ENCODE results near the gene ZNF71.

Gene ZNF71

DNA sequence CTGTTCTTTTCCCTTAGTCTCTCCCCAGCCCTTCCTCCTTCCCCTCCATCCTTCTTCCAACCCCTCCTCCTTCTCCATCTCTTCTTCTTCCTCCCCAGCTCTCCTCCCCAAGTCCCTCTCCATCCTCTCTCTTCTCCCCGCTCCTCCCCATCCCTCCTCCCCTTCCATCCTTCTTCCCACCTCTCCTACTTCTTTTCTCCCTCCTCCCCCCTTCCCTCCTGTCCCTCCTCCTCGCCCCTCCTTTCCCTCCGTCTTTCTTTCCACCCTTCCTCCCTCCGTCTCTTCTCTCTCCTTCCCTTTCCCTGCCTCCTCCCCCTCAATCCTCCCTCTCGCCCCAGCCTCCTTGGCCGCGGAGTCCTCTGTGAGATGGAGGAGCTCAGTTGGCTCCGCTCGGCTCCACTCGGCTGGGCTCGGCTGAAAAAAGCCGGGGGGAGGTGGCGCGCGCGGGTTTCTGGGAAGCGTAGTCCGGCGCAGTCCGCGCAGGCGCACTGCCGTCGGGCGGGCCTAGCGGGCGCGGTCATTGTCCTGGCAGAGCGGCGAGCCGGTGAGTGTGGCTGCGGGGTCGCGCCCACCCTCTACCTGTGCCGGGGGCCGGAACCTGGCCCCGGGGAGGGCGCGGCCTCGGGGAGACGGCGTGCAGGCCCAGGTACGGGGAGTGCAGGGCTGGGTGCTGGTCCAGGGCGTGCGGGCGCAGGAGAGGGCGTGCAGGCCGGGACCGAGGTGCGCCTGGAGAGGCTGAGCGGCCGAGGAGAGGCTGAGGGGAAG lies at the start of gene ZNF71:
ZNF71 (plus strand) TSS at position 520 of the 765 bp plus-strand sequence. CDS start 6,257 bp downstream, outside the sequence.
- peak; percentile 66 to 80 for DNase-seq (ENCODE audit: low read depth in 2 of 2)

DNA sequence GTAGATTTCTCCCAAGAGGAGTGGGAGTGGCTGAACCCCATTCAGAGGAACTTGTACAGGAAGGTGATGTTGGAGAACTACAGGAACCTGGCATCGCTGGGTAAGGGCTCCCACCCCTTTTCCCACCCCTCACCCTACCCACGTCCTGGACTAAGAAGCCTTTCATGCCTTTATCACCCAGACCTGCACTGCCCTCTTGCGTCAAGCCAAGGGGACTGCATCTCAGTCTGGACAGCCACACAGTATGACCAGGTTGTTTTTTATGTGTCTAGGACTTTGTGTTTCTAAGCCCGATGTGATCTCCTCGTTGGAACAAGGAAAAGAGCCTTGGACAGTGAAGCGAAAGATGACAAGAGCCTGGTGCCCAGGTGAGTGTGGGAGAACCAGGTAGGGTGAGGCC lies 47.6 kb upstream of the ZNF71 start:
- DNase-seq (ENCODE audit: low read depth in 2 of 2): no peak

DNA sequence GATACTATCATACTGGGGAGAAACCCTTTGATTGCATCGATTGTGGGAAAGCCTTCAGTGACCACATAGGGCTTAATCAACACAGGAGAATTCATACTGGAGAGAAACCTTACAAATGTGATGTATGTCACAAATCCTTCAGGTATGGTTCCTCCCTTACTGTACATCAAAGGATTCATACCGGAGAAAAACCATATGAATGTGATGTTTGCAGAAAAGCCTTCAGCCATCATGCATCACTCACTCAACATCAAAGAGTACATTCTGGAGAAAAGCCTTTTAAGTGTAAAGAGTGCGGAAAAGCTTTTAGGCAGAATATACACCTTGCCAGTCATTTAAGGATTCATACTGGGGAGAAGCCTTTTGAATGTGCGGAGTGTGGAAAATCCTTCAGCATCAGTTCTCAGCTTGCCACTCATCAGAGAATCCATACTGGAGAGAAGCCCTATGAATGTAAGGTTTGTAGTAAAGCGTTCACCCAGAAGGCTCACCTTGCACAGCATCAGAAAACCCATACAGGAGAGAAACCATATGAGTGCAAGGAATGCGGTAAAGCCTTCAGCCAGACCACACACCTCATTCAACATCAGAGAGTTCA lies 40.7 kb upstream of the ZNF71 start:
- DNase-seq (ENCODE audit: low read depth in 2 of 2): no peak

DNA sequence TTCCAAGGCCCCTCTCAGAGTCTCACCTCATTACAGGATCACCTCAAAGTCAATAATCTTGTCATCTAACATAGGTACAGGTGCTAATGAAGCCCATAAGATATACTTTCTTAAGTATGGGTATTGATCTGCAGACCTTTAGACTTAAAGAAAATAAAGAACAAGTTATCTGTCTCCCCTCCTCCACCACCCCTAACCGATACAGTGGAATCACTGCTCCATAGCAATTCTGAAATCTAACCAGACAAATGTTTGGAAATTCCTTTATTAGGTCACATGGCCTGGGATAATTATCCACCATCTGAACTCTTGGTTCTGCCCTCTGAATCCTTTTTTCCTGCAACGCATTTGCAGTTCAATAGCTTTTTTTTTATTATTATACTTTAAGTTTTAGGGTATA lies 32.3 kb upstream of the ZNF71 start:
- no peak for DNase-seq (ENCODE audit: low read depth in 2 of 2)

DNA sequence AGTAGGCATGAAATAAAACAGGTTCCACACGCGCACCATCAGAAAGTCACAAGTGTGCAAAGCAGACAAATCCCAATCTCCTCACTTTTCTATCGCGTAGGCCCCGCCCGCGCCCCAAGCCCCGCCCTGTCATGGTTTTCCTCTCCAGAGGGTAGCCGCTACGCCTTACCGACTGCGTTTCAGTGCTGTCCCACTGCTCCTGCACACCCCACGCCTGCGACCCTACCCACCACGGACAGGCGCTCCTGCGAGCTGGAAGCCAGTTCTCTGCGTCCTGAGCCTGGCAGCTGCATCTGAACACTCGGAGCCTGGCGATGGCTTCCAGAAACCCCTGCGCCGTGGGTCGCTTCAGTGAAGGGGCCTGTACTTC lies 28.2 kb upstream of the ZNF71 start:
- DNase-seq (ENCODE audit: low read depth in 2 of 2): no peak

DNA sequence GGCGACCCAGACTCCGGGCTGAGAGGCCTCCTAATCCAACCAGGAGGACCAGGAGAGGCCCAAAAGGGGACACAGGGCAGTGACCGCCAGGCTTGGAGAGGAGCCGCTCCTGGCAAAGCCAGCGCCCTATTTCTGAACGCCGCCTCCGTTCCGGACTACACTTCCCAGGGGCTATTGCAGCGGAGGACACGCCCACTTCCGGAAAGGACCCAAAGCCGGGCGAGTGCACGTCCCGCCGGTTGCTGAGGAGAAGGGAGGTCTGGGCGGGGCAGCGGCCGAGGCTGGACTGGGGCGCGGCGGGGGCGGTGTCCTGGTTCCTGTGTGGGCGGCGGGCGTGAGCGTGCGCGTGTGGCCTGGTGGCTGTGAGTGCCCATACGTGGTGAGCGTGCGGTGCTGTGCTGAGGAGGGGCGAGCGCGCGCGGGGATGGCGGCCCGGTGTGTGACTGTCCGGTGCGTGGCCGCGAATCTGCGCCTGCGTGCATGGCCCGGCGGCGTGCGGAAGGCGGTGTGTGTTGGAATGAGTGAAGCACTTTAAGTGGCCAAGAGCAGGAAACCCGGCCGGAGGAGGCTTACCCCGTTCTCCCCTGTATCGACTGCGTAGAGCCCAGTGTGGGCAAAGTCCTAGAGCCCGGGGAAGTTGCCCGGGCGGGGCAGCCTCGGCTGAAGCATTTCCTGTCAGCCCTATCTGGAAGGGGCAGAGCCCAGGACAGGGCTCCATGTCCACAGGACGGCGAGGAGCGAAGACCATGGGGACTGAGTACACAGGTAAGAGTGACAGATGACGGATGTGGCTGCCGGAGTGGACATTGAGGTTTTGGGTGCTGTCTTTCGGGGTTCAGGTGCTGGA lies 27.6 kb upstream of the ZNF71 start, which contains the start of gene ZNF470:
ZNF470 (plus strand) TSS at position 195 of the 847 bp plus-strand sequence. CDS start 2,844 bp downstream, outside the sequence.
- peak; percentile 69 to 77 for DNase-seq (ENCODE audit: low read depth in 2 of 2)

DNA sequence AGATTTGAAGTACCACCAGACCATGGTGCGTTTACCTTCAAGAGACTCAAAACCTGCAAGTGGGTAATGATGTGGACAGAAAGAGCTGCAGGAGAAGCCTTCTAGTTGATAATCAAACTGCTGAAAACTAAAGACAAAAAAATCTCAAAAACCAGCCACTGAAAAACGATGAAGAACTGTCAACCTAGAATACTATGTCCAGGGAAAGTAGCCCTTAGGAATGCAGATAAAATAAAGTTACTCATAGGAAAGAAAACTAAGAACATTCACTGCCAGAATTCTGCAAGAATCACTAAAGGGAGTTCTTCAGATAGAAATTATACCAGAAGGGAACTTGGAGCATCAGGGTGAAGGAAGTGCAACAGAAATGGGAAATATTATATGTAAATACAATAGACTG lies 22.5 kb upstream of the ZNF71 start:
- no peak for DNase-seq (ENCODE audit: low read depth in 2 of 2)

DNA sequence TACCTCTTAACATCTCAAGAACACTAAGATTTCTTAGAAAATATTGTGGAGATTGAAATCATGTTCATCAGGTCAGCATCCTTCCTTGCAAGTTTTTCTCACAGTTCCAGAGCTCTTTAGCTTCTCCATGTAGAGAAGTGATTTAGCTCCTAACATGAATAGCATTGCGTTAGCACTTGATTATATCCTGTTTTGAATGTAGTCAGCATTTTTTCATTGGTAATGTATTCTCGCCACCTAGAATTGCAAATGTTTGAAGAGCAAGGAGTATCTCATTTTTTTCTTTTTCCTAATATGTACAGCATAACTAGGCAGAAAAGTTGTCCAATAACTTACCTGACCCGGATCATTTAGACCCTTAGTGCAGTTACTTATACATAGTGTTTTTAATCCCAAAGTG lies 21.2 kb upstream of the ZNF71 start:
- no peak for DNase-seq (ENCODE audit: low read depth in 2 of 2)

DNA sequence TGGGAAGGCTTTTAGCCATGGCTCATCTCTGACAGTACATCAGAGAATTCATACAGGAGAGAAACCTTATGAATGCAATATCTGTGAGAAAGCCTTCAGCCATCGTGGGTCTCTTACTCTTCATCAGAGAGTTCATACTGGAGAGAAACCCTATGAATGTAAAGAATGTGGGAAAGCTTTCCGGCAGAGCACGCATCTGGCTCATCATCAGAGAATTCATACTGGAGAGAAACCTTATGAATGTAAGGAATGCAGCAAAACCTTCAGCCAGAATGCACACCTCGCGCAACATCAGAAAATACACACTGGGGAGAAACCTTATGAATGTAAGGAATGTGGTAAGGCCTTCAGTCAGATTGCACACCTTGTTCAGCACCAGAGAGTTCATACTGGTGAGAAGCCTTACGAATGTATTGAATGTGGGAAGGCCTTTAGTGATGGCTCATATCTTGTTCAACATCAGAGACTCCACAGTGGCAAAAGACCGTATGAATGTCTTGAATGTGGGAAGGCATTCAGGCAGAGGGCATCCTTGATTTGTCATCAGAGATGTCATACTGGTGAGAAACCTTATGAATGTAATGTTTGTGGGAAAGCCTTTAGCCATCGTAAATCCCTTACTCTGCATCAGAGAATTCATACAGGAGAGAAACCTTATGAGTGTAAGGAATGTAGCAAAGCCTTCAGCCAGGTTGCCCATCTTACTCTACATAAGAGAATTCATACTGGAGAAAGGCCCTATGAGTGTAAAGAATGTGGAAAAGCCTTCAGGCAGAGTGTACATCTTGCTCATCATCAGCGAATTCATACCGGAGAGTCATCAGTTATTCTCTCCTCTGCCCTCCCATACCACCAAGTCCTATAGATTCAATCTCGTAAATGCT lies 17.1 kb upstream of the ZNF71 start:
- no peak for DNase-seq (ENCODE audit: low read depth in 2 of 2)

DNA sequence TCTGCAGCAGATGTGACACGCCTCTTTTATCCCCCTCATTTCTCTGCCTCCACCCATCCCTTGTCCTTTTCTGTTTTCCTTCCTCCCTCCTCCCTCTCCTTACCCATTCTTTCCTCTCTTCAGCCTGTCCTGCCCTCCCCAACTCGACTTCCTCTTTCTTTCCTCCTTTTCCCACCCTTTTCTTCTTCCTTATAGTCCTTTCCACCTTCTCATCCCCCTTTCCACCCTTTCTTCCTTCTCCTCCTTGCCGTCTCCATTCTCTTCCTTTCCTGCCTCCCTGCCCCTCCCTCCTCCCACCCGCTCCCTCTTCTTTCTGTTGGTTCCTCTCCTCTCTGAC lies 688 bp upstream of the ZNF71 start:
- DNase-seq (ENCODE audit: low read depth in 2 of 2): no peak

DNA sequence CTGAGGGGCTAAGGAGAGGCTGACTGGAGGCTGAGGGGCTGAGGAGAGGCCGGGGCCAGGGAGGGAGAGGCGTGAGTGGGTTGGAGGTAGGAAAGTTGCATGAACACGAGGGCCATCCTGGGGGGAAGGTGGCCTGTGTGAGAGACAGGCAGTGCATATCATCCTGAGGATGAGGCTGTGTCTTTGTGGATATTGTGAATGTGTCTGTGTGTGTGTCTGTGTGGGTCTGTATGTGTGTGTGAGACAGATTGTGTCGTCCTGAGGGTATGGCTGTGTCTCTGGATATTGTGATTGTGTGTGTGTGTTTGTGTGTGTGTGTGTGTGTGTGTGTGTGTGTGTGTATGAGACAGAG lies 422 bp downstream of the ZNF71 start:
- DNase-seq (ENCODE audit: low read depth in 2 of 2): no peak

DNA sequence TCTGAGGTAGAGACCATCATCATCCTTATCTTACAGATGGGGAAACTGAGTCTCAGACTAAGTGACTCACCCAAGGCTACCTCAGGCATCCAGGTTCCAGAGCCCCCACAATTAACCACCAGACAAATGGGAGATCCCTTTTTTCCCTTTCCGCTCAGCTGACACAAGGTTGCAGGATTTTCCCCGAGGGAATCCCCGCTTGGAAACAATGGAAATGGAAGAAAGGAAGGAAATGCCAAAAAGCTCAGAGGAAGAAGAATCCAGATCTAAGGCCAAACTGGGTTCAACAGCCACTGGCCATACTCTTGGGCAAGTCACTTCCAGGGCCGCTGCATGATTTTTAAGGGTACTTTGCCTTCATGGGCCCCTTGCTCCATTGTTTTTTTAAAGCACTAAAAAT lies 1.6 kb downstream of the ZNF71 start:
- DNase-seq (ENCODE audit: low read depth in 2 of 2): no peak

DNA sequence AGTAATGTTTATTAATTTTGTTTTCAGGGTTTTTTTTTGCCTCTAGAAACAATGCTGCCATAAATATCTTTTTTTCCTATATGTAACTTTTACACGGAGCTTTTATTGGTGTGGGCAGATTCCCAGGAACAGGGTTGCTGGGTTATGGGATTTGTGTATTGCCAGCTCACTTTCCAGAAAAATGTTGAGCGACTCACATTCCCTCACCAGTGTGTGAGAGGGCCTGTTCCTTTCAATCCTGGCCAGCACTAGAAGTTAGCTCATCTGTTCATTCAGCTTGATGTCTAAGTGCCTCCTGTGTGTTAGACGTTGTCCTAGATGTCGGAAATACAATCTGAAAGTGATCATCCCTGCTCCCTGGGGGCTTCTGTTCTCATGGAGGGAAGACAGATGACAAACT lies 2.6 kb downstream of the ZNF71 start:
- no peak for DNase-seq (ENCODE audit: low read depth in 2 of 2)

DNA sequence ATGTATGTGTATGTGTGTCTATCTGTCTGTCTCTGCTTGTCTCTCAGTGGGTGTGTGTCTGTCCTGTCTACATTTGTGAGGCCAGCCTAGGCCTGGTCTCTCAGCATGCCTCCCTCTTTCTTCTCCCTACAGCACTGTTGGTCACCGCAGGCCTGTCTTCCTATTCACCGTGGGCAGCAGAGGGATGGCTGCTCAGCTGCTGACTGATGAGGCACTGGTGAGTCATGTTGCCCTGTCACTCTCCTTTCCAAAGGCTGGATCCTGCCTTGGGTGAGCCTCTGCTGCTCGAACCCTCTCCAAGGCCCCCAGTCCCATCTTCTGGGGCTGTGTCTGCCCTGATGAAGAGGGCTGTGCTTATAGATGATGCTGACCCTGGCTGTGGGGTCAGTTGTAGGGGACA lies 6.3 kb downstream of the ZNF71 start:
- DNase-seq (ENCODE audit: low read depth in 2 of 2): no peak

DNA sequence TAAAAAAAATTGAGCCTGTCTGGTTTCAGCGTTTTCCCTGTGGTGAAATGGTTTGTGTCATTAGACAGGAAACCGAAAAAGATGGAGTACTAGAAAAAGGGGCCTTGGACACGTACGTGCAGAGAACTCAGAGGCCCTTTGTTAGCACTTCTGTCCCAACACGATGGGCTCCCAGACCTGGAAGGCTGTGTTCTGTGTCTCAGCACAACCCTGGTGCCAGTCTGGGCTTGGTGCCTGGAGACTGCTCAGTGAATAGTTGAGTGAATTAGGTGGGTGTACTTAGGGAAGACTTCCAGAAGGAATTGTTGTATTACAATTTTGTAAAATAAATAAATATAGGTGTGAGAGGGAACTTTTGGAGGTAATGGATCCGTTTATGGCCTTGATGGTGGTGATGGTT lies 8.7 kb downstream of the ZNF71 start:
- DNase-seq (ENCODE audit: low read depth in 2 of 2): no peak

DNA sequence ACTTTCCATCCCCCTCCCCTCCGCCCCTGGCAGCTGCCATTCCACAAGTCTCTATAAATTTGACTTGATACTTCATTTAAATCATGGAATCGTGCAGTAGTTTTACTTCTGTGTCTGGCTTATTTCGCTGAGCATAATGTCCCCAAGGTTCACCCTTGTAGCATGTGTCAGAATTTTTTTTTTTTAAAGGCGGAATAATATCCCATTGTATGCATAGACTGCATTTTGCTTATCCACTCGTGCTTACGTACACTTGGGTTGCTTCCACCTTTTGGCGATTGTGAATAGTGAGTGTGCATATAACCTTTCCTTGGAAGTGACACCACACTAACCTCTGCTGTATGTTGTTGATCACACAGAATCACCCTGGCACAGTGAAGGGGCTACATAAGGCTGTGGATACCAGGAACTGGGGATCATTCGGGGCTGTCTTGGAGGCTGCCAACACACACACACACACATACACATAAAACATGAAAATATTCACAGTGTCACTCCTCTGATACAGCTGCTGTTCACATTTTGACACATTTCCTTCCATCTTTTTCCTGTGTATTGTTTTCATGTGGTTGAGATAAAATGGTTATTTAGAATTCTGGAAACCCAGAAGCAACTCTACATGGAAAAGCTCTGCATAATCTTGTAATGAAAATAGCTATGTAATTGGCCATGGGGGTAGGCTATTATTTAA lies 13.3 kb downstream of the ZNF71 start:
- no peak for DNase-seq (ENCODE audit: low read depth in 2 of 2)

DNA sequence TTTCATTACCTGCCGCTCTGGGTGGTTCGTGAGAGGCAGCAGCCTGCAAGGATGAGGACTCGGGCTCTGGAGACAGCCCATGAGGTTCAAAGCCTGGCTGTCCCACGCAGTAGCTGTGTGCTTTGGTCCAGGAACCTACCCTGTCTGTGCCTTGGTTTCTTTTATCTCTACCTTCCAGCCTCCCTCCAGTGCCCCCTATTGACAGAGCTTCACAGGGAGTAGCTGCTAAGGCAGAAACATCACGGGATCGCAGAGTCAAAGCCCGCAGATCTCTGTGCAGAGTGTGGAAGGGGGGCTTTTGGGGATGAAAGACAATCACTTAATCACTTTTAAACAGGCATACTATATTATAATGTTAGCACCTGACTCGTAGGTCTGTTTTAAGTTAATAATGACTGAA lies 16.2 kb downstream of the ZNF71 start:
- DNase-seq (ENCODE audit: low read depth in 2 of 2): no peak

DNA sequence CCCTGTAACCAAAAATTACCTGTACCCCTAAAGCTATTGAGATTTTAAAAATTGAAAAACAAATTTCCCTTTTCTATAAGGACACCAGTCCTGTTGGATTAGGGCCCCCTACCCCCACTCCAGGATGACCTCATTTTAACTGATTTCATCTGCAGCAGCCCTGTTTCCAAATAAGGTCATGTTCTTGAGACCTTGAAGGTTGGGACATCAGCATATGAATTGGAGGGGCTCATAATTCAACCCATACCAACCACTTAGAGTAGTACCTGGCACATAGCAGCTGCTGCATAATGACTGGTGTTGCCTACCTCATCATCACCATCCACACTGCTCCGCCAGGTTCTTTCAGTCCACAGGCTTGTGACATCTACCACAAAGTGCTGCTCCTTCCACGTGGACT lies 17.6 kb downstream of the ZNF71 start:
- no peak for DNase-seq (ENCODE audit: low read depth in 2 of 2)

DNA sequence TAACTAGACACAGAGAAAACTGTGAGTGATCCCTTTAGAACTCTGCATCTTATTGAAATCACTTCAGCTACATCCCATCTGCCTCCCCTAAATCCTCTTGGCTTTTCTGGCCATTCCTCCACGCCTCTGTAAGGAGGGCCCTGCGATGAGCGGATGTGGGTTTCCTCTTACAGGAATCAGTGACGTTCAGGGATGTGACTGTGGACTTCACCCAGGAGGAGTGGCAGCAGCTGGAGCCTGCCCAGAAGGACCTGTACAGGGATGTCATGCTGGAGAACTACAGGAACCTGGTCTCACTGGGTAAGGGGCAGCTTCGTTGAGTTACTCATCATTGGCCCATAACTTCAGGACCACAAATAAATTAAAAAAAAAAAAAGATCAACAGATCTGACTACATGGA lies 18.5 kb downstream of the ZNF71 start:
- no peak for DNase-seq (ENCODE audit: low read depth in 2 of 2)

DNA sequence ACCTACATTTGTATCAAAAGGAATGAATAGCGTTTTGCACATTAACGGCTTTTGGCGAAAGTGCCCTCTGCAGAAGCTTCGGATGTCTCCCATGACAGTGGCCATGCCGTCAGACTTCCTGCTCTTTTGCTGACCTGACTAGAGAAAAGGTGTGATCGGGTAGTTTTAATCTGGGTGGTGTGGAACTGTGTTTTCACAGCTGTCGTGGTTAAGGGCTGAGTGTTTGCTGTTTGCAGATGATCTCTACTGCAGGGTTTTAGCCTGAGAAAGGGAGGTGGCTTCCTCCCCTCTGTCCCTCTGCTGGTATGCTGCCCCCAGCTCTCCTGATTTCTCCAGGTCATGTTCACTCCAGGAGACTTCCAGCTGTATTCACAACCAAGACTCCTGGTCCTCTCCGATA lies 22.4 kb downstream of the ZNF71 start:
- no peak for DNase-seq (ENCODE audit: low read depth in 2 of 2)

DNA sequence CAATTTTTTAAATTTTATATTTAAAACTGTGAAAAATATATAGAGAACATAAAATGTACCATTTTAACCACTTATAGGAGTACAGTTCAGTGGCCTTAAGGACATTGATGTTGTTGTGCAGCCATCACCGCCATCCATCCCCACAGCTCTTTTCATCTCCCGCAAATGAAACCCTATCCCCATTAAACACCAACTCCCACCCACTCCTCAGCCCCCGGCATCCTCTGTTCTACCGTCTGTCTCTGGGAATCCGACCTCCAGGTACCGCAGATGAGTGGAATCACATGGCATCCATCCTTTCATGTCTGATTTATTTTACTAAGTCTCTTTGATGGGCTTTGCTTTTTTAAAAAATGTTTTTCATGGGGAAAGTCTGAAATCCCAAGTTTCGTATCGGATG lies 24.0 kb downstream of the ZNF71 start:
- DNase-seq (ENCODE audit: low read depth in 2 of 2): no peak
